ENCODE data around the gene RABIF.

DNA sequence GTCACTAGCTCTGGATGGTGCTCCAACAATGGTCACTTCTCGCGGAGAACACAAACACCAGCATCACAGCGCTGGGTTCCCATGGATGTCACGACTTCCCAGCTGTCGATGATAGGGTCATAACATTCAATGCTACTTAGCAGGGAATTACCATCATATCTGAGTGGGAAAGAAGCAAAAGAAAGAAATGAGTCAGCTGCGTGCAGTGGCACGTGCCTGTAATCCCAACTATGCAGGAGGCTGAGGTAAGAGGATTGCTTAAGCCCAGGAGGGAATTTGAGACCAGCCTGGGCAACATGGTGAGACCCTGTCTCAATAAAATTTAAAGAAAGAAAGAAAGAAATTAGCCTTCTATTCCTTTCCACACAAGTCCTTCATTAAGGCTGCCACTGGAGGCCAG lies 3.6 kb upstream of the RABIF start:
- TF ChIP-seq, protein P1, sequence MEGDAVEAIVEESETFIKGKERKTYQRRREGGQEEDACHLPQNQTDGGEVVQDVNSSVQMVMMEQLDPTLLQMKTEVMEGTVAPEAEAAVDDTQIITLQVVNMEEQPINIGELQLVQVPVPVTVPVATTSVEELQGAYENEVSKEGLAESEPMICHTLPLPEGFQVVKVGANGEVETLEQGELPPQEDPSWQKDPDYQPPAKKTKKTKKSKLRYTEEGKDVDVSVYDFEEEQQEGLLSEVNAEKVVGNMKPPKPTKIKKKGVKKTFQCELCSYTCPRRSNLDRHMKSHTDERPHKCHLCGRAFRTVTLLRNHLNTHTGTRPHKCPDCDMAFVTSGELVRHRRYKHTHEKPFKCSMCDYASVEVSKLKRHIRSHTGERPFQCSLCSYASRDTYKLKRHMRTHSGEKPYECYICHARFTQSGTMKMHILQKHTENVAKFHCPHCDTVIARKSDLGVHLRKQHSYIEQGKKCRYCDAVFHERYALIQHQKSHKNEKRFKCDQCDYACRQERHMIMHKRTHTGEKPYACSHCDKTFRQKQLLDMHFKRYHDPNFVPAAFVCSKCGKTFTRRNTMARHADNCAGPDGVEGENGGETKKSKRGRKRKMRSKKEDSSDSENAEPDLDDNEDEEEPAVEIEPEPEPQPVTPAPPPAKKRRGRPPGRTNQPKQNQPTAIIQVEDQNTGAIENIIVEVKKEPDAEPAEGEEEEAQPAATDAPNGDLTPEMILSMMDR (IDR thresholded peaks at IDR 0.05), result no peak
- no peak for TF ChIP-seq POLR2A (IDR thresholded peaks at IDR 0.05)
